Activated CD8-positive, alpha-beta memory T cell treated with anti-CD3 and anti-CD28 coated beads, Interleukin-2, amount 50 U/mL, for 48 hours (primary cell): ENCODE results near the gene DPP6.
"Not testable (repeated sequence)": the region's sequence is repeated elsewhere in the genome, so short reads cannot be mapped to it uniquely, and the experiment has no call there.

Experiments
- DNase-seq: peaks from one replicate; pipeline ENCODE4 v3.0.0-alpha.2; 2020

The DPP6 gene

DNA sequence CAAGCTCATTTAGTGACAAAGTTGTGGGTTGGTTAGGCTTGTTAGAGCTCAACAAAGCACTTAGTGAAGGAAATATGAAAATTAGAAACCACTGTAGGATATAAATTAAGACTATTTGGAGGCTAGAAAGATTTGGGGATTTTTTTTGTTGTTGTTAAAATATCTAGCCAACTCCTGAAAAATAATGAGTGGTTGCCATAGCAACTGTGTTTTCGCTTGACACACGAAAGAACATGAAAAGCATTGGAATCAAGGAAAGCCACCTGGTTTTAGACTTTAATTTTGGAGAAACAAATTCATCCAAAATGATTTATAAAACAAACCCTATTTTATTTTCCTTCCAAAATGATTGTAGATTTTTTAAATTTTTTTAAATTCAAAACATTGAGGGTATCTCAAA, 26.3 kb downstream of the DPP6 start:
- not testable (repeated sequence) for DNase-seq

DNA sequence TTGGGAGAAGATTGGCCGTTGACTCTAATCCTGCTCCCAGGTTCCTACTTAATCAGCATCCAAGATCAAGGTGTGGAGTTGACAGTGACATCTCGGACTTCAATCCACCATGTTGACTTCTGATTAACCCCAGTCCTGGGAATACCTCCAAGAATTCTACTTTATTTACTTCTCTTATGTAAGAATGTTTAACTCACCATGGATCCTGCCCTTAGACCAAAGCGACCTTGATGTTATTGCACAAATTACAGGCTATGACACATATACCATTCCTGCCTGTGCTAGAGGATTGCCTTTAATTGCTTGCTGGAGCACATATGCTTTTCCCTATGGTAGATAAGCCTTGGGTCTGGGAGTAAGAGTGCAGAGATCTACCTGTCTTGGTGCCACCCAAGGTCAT, 28.1 kb downstream of the DPP6 start:
- not testable (repeated sequence) for DNase-seq

GRCh38 chr7:154087037-154087725, 35.0 kb downstream of the DPP6 start:
- DNase-seq: not testable (repeated sequence)

DNA sequence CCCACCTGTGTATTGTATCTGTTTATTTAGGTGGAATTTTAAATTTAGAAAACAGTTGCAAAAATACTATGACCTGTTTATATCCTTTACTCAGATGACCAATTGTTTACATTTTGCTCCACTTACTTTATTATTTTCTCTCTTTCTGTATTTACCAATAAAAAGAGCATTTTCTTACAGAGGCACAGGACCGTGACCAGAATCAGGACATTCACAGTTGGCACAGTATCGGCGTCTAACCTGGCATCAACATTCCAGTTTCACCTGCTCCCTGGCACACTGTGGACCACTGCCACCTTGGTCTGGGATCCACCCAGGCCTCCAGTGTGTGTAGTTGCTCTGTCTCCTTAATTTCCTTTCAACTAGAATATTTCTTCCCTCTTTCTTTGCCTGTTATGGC, 39.9 kb downstream of the DPP6 start:
- not testable (repeated sequence) for DNase-seq

- DNase-seq: not testable (repeated sequence)
These were observed 43.0 kb downstream of the DPP6 start for GRCh38 chr7:154095201-154095600.

DNA sequence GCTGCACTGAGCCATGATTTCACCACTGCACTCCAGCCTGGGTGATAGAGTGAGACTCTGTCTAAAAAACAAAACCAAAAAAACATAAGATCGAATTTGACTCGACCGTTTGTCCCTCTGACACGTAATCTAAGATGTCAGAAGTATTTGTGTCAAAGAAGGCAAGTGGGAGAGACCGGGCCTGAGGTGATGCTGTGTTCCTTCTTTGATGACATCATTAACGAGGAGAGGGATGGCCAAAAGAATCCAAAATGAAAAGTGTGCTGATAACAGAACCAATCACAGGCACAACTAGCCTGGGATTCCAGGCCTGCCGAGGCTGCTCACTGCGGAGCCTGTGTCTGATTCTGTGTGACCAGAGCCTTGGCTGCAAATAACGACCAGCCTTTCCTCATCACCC, 52.9 kb downstream of the DPP6 start:
- DNase-seq: not testable (repeated sequence)

- DNase-seq: not testable (repeated sequence)
These were observed 57.4 kb downstream of the DPP6 start for GRCh38 chr7:154109615-154110014.

DNA sequence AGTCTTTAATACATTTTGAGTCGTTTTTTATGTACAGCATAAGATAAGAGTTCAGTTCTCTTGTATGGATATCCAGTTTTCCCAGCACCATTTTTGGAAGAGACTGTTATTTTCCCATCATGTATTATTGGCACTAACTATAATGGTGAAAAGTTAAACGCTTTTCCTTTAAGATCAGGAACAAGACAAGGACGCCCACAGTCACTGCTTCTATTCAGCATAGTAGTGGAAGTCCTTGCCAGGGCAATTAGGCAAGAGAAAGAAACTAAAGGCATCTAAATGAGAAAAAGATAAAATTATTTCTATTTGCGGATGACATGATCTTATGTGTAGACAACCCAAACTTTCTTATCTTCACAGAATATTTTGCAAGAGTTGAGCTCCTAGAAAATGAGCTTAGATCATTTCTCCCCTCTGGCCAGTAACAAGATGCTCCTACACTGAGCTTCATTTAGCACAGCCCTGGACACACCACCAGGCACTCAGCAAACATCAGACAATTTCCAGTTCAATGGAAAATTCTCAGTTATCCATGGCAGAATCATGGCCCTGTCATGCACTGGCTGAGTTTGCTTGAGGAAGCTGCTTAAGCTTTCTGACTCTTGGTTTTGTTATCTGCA, 61.6 kb downstream of the DPP6 start:
- DNase-seq: not testable (repeated sequence)

DNA sequence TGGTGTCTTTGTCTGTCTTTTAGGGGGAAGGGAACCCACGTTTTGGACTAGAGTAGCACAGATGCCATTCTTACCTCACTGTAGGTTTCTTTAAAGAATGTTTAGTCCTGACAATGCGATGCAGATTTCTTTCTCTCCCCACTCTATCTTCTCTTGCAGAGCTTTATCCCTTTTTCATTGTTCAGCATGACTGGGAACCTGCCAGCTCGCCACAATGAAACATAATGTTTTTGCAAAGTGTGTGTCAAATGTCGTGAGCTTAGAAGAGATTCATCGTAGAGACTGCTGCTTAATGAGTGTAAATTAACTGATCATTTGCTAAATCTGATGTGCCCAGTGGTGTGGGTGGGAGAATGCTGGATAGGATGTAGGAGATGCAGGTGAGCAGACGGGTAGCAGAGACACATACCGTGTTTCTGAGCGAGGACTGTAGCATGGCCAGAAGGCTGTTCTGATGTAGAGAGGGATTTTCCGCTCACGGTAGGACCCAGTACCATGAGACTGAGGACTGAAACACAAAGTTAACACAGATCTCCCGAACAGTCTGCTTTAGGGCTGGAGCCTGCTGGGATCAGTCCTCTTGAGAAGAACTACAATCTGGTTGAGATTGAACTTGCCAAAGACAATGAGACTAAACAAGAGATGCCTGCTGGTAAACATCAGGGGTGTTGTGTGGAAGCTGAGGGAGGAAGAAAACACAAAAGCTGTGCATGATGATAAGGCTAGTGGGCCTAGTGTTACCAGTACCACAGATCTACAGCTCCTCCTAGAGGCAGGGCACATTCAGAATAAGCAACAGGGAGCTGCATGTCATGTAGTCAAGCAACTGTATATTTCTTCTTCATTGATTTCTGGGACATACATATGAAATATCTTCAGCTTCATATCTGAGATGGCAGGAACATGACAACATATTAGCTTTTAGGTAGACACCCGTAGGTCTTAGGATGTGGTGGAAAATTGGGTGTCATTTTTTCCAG, 65.5 kb downstream of the DPP6 start:
- DNase-seq: not testable (repeated sequence)

GRCh38 chr7:154120825-154121224, 68.6 kb downstream of the DPP6 start:
- DNase-seq: not testable (repeated sequence)

GRCh38 chr7:154122720-154123119, 70.5 kb downstream of the DPP6 start:
- DNase-seq: not testable (repeated sequence)

GRCh38 chr7:154123397-154123796, 71.2 kb downstream of the DPP6 start:
- not testable (repeated sequence) for DNase-seq

GRCh38 chr7:154129142-154129541, 76.9 kb downstream of the DPP6 start:
- not testable (repeated sequence) for DNase-seq

DNA sequence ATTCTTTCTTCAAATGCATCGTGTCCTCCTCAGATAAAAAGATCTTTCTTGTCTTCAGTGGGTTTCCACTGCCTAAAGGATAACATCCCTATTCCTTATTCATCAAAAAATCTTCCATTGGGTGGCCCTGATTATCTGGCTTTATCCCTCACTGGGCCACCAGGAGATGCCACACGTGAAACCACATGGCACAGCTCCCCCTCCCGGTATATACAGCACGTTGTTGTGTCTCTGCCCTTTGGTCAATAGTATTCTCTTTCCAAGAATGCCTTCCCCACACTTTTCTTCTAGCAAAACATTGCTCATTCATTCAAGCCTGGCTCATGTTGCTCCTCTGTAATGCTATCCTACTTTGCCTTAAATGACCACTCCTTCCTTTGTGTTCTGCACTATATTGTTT, 80.4 kb downstream of the DPP6 start:
- not testable (repeated sequence) for DNase-seq

DNA sequence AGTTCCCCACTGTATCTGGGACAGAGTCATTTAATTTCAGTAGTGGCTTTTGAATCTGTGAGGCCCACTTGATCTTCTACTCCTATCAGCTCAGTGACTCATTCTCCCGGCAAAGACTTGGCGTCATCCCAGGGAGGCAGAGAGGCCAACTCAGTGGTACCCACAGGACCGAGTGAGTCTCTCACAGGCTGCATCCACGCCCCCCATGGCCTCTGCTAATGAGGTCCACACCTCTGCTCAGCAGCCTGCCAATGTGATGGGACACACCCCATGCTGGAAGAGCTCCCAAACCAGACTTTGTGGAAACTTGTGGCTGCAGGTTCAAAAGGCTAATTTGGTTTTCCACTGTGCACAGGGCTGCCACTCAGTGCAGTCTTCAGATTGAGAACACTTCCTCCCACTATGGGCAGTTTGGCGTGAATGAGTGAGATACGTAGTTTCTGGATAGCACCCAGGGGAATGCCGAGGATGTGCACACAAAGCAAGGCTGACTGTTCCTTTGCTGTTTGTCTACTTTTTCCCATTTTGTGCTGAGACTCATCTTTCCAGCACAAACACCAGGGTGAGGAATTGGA, 81.6 kb downstream of the DPP6 start:
- DNase-seq: not testable (repeated sequence)

- DNase-seq: not testable (repeated sequence)
These were observed 82.5 kb downstream of the DPP6 start for GRCh38 chr7:154134698-154135097.

- not testable (repeated sequence) for DNase-seq
These were observed 83.4 kb downstream of the DPP6 start for GRCh38 chr7:154135646-154136045.

- DNase-seq: not testable (repeated sequence)
These were observed 93.9 kb downstream of the DPP6 start for GRCh38 chr7:154145922-154146706.

GRCh38 chr7:154146707-154147038, 94.5 kb downstream of the DPP6 start:
- not testable (repeated sequence) for DNase-seq

DNA sequence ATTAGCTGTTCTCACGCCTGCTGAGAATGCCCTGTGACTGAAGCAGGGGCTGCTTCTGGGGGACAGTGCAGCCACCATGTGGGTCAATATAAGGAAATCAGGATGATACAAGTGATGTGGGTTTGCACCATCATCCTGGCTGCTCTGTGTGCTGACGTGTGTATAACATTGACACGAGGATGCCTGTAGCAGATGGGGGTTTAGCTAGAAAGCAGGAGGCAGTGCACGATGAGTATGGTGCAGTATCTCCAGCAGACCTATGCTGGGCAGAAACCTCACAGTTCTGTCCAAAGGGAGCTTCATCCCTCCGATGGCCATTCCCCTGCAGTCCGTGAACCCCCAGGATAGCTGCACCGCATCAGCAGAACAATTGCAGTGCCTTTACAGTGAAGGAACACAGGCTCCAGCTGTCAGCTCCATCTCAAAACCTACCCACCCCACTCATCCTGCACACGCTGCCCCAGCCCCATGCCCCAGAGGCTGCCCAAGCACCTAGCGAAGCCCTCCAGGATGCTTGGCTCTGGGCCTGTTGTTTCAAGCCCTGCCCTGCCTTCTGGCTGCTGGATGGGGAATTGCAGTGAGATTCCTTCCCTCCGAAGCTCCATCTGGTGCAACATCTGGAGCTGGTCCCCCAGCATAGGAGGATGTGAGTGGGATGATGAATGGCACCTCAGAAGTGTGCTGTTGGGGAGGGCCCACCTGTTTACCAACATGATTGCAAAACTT, 96.8 kb downstream of the DPP6 start:
- DNase-seq: not testable (repeated sequence)

- not testable (repeated sequence) for DNase-seq
These were observed 98.5 kb downstream of the DPP6 start for GRCh38 chr7:154150656-154151055.
